ENCODE results near the gene DPCD. TPM values are rescaled to one million over a fixed set of nuclear protein-coding genes. Genes with fewer than 3 reads are reported as not detected.
"Not testable (repeated sequence)": the region's sequence is repeated elsewhere in the genome, so short reads cannot be mapped to it uniquely, and the experiment has no call there.

The DPCD gene
- total RNA-seq, 3 donors from 2014 or later: 17.0 to 25.9 (median 24.7) TPM

DNA sequence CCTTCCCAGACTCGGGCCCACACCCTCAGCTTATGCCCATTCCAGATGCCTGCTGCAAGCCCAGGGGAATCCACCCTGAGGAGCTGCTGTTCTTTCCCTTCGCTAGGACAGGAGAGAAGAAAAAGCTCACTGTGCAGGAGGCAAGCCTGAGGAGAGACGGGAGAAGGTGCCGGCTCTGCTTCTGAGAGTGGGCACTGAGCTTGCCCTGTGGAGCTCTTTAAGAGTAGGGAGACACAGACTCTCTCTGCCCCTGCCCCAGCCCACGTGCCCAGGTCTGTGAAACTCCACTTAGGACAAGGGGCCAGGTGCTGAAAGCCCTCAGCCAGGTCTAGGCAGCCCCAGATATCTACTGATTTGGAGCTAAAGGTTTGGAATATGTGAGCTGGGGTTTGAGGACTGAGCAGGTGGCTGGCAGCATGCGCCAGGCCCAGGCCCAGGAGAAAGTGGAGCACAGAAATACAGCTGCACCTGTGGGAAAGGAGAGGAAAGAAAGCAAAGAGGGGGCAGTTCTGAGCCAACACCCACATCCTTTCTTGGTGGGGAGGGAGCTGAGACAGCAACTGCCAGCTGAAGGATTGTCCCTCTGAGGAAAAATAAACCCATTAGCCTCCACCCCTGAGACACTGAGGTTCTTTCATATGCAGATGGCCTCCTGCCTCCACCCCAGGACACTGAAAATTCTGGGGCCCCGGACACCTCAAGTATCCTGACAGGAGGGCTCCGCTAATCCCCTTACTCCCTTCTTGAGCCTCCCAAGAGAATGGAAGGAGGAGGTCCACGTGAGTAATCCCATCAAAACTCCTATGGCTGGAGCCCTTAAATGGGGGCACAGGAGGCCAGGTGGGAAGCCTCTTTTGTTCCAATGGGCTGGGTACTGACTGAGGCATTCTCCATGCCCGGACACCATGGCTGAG, 7.4 kb upstream of the DPCD start:
- no peak overlapping the region for H3K4me3 ChIP-seq
- intact Hi-C loops (cut with DNase I; ENCODE audit: low total_unique reads): no loop called here
- H3K4me1 ChIP-seq: no peaks in the 10 kb centered on the region
- TF ChIP-seq POLR2A (IDR thresholded peaks at IDR 0.05): no peak
- no peak overlapping the region for H3K27ac ChIP-seq
- no peaks in the 10 kb centered on the region for H3K9me3 ChIP-seq
- DNase-seq (ENCODE audit: low spot score in 2 of 2): no peak
- H3K27me3 ChIP-seq: no peaks in the 10 kb centered on the region
- no peaks in the 10 kb centered on the region for H3K36me3 ChIP-seq

DNA sequence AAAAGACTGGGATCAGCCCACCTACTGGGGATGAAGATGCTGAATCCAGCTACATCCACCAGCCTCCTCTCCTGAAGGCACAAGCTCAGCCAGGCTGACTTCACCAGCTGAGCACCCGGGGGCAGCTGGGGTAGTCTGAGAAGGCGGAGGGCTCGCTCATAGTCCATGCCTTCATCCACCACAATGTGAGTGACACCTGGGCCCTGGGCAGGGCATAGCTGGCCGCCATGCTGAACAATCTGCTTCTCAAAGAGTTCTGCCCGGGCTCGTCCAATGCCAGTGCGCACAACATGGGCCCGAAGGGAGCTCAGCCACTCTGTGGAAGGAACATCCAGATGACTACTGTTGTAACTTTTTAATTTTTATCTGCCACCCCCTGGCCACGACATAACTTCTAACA, 2.3 kb upstream of the DPCD start:
- DNase-seq (ENCODE audit: low spot score in 2 of 2): no peak
- Histone ChIP-seq H3K27ac (no peak overlapping the region), H3K4me1 (peaks cover 0 to 3% of the 10 kb centered on the region in 2 donors), H3K36me3 (no peaks in the 10 kb centered on the region), H3K27me3 (no peaks in the 10 kb centered on the region), H3K9me3 (no peaks in the 10 kb centered on the region), H3K4me3 (no peak overlapping the region)
- TF ChIP-seq POLR2AphosphoS5 (IDR thresholded peaks at IDR 0.05) (no peak), POLR2A (IDR thresholded peaks at IDR 0.05) (no peak)
- TF ChIP-seq, protein P1, sequence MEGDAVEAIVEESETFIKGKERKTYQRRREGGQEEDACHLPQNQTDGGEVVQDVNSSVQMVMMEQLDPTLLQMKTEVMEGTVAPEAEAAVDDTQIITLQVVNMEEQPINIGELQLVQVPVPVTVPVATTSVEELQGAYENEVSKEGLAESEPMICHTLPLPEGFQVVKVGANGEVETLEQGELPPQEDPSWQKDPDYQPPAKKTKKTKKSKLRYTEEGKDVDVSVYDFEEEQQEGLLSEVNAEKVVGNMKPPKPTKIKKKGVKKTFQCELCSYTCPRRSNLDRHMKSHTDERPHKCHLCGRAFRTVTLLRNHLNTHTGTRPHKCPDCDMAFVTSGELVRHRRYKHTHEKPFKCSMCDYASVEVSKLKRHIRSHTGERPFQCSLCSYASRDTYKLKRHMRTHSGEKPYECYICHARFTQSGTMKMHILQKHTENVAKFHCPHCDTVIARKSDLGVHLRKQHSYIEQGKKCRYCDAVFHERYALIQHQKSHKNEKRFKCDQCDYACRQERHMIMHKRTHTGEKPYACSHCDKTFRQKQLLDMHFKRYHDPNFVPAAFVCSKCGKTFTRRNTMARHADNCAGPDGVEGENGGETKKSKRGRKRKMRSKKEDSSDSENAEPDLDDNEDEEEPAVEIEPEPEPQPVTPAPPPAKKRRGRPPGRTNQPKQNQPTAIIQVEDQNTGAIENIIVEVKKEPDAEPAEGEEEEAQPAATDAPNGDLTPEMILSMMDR (IDR thresholded peaks at IDR 0.05): no peak
- intact Hi-C loops (cut with DNase I; ENCODE audit: low total_unique reads): no loop called here

DNA sequence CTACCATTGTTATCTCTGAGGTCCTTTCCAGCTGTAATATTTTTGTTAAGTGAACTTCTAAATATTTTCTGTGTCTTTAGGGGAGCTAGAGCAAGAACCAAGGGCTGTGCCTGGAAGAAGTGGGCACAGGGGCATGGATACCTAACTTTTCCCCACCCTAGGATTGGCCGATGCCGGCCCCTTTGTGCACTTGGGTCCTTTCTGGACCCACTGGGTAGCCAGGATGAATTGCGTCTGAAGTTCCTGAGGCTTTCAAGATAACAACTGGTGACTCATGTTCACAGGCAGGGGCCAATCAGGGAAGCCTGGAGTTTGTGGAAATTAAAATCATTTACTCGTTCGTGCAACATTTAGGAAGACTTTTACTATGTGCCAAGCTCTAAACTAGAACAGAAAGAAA, 758 bp downstream of the DPCD start:
- no peaks in the 10 kb centered on the region for H3K36me3 ChIP-seq
- H3K4me1 ChIP-seq: peaks cover 0 to 3% of the 10 kb centered on the region in 2 donors
- intact Hi-C loops (cut with DNase I; ENCODE audit: low total_unique reads): no loop called here
- H3K27ac ChIP-seq: no peak overlapping the region
- H3K9me3 ChIP-seq: no peaks in the 10 kb centered on the region
- H3K4me3 ChIP-seq: peak overlapping the region; percentile 72 to 87 (median 83)
- H3K27me3 ChIP-seq: no peaks in the 10 kb centered on the region
- TF ChIP-seq POLR2AphosphoS5 (IDR thresholded peaks at IDR 0.05) (no peak), POLR2A (IDR thresholded peaks at IDR 0.05) (no peak)
- TF ChIP-seq, protein P1 (IDR thresholded peaks at IDR 0.05): no peak
- no peak for DNase-seq (ENCODE audit: low spot score in 2 of 2)

DNA sequence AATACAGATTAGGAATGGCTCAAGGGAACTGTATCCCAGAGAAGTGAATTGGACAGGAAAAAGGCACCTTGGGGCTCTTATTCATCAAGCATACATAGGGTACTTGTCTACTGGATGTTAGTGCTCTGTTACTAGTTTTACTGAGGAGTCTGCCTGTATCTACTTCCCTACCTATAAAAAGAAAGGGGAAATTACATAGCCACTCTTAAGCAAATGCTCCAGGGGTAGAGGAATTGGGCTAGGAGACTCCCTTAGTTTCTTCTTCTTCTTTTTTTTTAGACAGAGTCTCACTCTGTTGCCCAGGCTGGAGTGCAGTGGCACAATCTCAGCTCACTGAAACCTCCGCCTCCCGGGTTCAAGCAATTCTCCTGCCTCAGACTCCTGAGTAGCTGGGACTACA, 5.2 kb downstream of the DPCD start:
- DNase-seq (ENCODE audit: low spot score in 2 of 2); H3K27ac ChIP-seq; H3K36me3 ChIP-seq; H3K4me3 ChIP-seq; H3K27me3 ChIP-seq; intact Hi-C loops (cut with DNase I; ENCODE audit: low total_unique reads); H3K9me3 ChIP-seq; H3K4me1 ChIP-seq: not testable (repeated sequence)

DNA sequence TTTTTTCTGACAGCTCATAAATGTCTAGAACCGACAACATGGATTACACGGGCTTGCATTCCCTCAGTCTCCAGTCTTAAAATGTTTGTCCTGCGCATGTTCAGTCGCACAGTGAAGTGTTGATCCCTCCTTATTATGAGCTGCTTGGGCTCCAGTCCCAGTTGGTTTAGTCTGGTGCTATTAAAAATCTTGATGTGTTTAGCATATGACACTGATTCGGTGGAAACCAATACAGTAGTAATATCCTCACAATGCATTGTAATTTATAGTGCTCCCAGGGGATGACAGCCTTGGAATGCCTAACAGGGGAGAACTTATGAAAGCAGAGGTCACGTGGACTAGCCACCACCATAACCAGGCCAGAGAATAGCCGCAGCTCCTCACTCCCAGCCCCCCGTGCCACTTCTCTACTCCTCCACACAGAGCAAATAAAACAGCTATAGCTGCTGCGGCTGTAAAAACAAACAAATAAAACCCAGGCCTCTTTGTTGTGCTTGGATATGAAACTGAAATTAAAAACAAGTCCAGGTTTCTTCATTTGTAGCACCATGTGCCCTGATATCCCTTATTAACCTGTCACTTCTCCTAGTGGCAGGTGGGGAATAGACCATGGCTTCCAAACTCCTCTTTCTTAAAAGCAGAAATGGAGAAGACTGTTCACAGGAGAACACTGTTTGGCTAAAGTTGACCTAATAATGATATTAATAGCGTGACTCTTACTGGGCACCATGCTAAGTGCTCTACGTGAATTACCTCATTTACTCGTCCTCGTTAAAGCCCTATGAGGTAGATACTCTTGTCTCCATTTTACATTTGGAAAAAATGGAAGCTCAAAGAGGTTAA, 7.7 kb downstream of the DPCD start:
- TF ChIP-seq, protein P1 (IDR thresholded peaks at IDR 0.05): no peak
- TF ChIP-seq POLR2A (IDR thresholded peaks at IDR 0.05) (no peak), POLR2AphosphoS5 (IDR thresholded peaks at IDR 0.05) (no peak)
- no peak overlapping the region for H3K4me3 ChIP-seq
- H3K27ac ChIP-seq: no peak overlapping the region
- intact Hi-C loops (cut with DNase I; ENCODE audit: low total_unique reads): no loop called here
- no peaks in the 10 kb centered on the region for H3K4me1 ChIP-seq
- no peak for DNase-seq (ENCODE audit: low spot score in 2 of 2)
- no peaks in the 10 kb centered on the region for H3K9me3 ChIP-seq
- H3K27me3 ChIP-seq: no peaks in the 10 kb centered on the region
- no peaks in the 10 kb centered on the region for H3K36me3 ChIP-seq

All from breast epithelium (tissue), 4 donors.